HG02938 (cell line): ENCODE data around the gene NTN1.
"Not testable (repeated sequence)": the region's sequence is repeated elsewhere in the genome, so short reads cannot be mapped to it uniquely, and the experiment has no call there.

ENCODE experiments used
- ATAC-seq: cut with Tn5 transposase; IDR thresholded peaks from one replicate; pipeline ENCODE4 v1.9.1; 2021; ENCODE audit warnings: mild to moderate bottlenecking, moderate library complexity; ENCODE audit not compliant: unreplicated experiment

Gene NTN1

GRCh38 chr17:9080296-9080914 lies 59.1 kb downstream of the NTN1 start:
- no peak for ATAC-seq

GRCh38 chr17:9080983-9081382 lies 59.7 kb downstream of the NTN1 start:
- ATAC-seq: no peak

GRCh38 chr17:9086577-9086976 lies 65.3 kb downstream of the NTN1 start:
- ATAC-seq: no peak

GRCh38 chr17:9087921-9088320 lies 66.6 kb downstream of the NTN1 start:
- ATAC-seq: no peak

GRCh38 chr17:9090641-9091096 lies 69.4 kb downstream of the NTN1 start:
- ATAC-seq: no peak

- ATAC-seq: no peak
These were observed 72.9 kb downstream of the NTN1 start for GRCh38 chr17:9094193-9094592.

GRCh38 chr17:9095390-9095789 lies 74.1 kb downstream of the NTN1 start:
- ATAC-seq: no peak

- ATAC-seq: no peak
These were observed 77.0 kb downstream of the NTN1 start for GRCh38 chr17:9098242-9098825.

GRCh38 chr17:9101356-9101755 lies 80.0 kb downstream of the NTN1 start:
- no peak for ATAC-seq

- ATAC-seq: not testable (repeated sequence)
These were observed 81.9 kb downstream of the NTN1 start for GRCh38 chr17:9103193-9103592.

- no peak for ATAC-seq
These were observed 83.2 kb downstream of the NTN1 start for GRCh38 chr17:9104370-9105041.

GRCh38 chr17:9105068-9105868 lies 84.0 kb downstream of the NTN1 start:
- ATAC-seq: no peak

- ATAC-seq: not testable (repeated sequence)
These were observed 85.0 kb downstream of the NTN1 start for GRCh38 chr17:9106278-9106677.

- no peak for ATAC-seq
These were observed 86.2 kb downstream of the NTN1 start for GRCh38 chr17:9107527-9107926.

GRCh38 chr17:9108146-9108545 lies 86.8 kb downstream of the NTN1 start:
- ATAC-seq: no peak

- no peak for ATAC-seq
These were observed 88.6 kb downstream of the NTN1 start for GRCh38 chr17:9109933-9110332.

GRCh38 chr17:9110501-9110900 lies 89.2 kb downstream of the NTN1 start:
- no peak for ATAC-seq

GRCh38 chr17:9115214-9116191 lies 94.2 kb downstream of the NTN1 start:
- ATAC-seq: no peak

GRCh38 chr17:9116311-9116835 lies 95.1 kb downstream of the NTN1 start:
- ATAC-seq: no peak
